NCI-H510A (cell line): ENCODE results near the gene RPL19.
"Not testable (repeated sequence)": the region's sequence is repeated elsewhere in the genome, so short reads cannot be mapped to it uniquely, and the experiment has no call there.

Experiments
- DNase-seq: peaks from one replicate; lab custom pipeline; 2025; lab: John Stamatoyannopoulos, UW

RPL19 gene

DNA sequence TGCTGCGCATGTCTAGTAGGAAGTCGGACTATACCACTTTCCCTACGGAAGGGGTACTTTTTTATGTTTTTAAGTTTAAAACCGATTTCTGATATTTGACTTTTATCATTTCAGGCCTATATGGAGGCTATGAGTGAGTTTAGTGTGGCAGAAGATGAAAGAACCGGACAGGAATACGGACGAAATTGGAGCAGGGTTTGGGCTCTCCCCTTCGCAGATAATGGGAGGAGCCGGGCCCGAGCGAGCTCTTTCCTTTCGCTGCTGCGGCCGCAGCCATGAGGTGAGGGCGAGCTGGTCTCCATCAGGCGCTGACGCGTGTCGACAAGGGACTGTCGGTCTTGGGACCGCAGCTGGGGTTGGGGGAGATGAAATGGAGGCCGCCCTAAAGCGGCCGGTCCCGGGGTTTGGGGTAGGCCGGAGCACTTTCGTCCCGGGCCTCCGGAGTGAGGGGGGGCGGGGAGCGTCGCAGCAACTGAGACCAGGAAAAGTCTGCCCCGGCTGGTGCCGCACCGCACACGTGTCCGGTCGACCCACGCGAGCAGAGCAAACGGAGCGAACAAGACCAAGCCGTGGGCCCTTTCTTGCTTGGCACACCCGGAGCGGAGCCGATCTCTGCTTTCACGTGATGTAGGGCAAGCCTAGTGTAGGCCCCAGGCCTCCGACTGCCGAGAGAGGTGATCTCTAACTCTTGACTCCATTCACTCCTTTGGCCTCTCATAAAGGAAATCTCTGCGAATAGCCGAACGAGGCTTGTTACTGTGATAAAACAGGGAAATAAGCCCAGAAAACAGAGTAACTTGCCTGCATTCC lies at the start of gene RPL19:
Gene RPL19, plus strand, starts transcription at position 214 of the 810 bp plus-strand sequence. Its CDS starts 62 bp downstream, at position 276.
- DNase-seq, result peak; percentile 70

GRCh38 chr17:39150795-39151149 lies 49.3 kb upstream of the RPL19 start:
- DNase-seq, result no peak

GRCh38 chr17:39151150-39151942 lies 48.7 kb upstream of the RPL19 start, which contains the start of gene PLXDC1:
PLXDC1 (minus strand) TSS chr17:39151637; CDS start chr17:39151437, 200 bp downstream.
- no peak for DNase-seq

DNA sequence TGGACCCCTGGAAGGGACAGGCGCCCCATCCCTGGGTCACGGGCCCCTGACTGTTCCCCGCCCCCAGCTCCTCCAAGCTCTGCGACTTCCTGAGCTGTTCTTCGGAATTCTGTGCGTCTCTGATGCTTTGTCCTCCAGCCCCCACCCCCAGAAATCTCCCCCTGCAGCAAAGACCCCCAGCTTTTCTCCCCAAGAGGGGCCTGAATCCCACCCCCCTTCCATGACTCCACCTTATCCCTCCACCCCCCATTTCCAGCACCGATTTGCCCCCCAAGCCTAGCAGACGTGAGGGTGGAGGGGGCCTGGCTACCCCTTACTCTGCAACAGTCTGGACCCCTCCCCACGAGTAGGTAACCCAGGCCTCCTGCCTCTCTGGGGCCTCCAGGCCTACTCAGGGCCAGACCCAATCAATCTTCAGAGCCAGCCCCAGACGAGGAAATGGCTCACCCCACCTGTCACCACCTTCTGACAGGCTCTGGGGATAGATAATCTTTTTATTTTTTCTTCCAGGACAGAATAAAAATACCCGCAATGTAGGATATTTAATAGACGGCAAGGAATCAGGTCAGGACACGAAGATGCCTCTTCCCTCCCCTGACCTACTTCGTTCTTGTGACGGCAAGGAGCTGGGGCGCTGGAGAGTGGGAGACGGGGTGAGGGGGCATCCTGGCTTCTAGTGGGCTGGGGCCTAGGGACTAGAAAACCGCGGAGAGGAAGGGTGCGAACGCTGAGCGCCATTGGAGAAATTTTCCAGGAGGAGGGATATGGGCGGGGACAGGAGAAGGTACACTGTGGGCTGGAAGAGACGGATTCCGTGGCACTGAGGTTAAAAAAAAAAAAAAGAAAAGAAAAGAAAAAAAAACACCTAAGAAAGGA lies 47.9 kb upstream of the RPL19 start:
- DNase-seq, result peak; percentile 29

GRCh38 chr17:39153599-39154051 lies 46.5 kb upstream of the RPL19 start:
- peak; percentile 39 for DNase-seq

DNA sequence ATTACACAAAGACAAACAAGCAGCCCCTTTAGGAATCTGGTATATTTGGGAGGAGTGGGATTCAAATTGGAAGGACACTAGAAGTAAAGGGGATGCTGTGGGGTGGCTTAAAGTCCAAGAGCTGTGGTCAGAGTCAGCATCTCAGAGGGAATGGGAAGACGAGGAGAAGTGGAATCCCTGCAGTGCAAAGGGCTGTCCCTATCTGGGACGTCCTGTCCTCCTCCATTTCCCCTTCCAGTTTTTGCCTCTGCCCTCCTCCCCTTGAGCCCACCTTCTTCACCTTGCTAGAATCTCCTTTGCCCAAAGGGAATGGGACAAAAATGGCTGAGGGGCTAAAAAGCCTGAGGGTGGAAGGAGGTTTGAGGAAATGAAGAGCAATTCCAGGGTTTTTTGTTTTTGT lies 44.4 kb upstream of the RPL19 start:
- DNase-seq, result no peak

DNA sequence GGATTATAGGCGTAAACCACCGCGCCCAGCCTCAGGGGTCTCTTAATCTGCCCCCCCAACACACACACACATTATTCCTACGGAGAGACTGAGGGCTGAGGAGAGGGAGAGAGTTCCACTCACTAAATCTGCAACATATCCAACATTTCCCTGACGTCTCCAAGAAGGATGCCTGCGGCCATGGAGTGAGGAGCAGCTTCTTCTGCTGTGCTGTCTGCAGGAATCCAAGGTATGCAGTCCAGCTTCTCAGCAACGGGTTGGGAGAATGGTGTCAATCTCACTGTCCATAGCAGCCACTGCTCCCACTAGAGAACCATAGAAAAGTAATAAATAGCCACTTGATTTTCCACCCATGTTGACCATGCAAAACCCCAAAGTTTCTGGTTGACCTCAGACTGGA lies 43.6 kb upstream of the RPL19 start:
- DNase-seq, result no peak

- no peak for DNase-seq
Observed at GRCh38 chr17:39158623-39159022, 41.5 kb upstream of the RPL19 start.

DNA sequence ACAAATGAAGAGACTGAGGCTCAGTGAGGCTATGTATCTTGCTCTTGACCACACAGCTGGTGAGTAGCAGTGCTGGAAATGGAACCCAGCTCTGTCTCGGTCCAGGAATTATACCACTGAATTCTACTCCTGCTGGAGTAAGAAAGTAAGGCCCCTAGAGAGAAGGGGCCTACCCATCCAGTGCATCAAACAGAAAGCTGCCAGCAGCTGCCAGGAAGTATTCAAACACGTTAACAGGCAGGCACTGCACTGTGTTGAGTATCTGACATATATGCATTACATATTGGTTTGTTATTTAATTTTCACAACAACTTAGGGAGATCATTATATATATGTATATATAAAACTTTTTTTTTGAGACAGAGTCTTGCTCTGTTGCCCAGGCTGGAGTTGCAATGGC lies 38.1 kb upstream of the RPL19 start:
- DNase-seq, result no peak

DNA sequence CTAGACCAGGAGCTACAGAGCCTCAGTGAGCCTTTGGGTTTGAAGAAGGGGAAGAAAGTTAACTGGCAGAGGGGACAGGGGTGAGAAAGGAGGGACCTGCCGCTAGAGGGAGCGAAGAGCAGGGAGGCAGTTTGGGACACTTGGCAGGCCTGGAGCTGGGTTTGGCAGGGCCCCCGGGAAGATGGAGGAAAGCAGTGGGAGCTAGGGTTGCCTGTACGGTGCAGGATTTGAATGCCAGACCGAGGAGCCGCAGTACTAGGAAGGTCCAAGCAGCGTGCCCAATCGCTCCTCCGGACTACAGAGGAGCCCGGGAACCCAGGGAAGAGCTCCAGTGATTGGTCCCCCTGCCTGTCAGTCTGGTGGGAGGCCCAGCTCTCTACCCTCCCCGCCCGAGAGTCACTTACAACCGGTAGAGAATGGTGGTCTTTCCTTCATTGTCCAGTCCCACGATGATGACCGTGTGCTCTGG lies 35.4 kb upstream of the RPL19 start:
- peak; percentile 44 for DNase-seq

GRCh38 chr17:39165178-39165840 lies 34.8 kb upstream of the RPL19 start:
- no peak for DNase-seq

GRCh38 chr17:39165841-39166349 lies 34.2 kb upstream of the RPL19 start, which contains the start of gene ARL5C:
ARL5C (minus strand) TSS chr17:39166161; CDS start chr17:39165760, 401 bp downstream.
- no peak for DNase-seq

DNA sequence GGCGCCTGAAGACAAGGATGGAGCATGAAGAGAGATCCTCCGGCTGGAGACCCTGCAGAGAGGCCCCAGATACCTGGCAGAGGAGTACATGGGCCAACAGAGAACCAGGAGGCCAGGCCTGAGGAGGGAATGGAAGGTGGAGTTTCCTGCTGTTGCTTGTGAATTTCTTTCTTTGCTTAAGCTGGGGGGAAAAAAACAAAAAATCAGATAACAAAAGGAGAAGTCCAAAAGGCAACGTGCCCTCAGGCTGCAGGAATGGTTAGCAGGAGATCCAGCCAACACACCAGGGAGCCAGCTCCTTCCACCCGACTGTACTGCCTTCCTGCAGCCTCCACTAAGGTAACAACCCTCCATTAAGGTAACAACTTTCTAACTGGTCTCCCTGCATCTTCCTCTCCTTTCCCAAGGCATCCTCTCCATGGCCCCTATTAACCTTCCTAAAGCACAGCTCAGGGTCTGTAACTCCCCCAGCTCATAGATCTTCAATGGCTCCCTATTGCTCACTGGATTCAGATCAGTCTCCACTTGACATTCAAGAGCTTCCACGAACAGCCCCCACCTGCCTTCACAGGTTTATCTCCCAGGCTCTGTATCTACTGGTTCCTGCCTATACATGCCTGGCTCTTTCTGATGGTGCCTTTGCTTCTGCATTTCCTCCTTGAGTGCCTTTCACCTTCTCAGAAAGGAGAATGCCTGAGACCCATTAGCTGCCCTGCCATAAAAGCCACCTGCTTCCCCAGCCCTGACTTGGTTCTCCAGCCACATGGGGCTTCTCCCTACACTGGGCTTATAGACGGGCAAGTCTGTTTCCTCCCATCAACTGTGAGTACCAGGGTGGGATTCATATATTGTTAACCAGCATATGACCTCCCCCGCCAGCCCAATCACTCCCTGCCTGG lies 33.4 kb upstream of the RPL19 start:
- DNase-seq, result no peak

DNA sequence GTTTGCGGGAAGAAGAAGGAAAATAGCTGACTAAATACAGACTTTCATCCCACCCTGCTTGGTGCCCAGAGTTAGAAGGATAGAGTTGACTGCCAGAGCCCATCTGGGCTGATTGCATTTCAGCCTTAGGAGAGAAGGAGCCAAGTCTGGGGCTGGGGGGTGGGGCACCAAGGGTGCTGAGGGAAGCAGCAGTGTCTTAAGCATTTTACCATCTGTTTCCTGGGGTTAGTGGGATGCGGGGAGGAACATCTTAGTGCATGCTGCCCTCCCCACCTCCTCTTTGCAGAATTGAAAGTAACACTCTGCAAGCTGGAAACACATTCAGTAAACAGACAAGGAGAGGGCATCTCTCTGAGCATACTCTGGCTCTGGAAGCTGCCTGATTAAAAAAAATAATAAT lies 32.6 kb upstream of the RPL19 start:
- DNase-seq, result no peak

DNA sequence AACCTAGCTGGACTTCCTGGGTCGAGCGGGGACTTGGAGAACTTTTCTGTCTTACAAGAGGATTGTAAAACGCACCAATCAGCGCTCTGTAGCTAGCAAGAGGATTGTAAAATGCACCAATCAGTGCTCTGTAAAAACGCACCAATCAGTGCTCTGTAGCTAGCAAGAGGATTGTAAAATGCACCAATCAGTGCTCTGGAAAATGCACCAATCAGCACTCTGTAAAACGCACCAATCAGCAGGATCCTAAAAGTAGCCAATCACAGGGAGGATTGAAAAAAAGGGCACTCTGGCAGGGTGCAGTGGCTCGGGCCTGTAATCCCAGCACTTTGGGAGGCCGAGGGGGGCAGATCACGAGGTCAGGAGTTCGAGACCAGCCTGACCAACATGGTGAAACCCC lies 31.6 kb upstream of the RPL19 start:
- not testable (repeated sequence) for DNase-seq

DNA sequence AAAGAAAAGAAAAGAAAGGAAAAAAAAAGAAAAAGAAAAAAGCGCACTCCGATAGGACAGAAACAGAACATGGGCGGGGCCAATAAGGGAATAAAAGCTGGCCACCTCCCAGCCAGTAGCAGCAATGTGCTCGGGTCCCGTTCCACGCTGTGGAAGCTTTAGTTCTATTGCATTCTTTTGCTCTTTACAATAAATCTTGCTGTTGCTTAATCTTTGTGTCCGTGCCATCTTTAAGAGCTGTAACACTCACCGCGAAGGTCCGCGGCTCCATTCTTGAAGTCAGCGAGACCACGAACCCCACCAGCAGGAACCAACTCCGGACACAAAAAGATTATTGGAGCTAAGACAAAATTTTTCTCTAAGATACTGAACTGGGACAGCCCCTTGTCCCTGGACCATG lies 31.0 kb upstream of the RPL19 start:
- no peak for DNase-seq

GRCh38 chr17:39169518-39169917 lies 30.6 kb upstream of the RPL19 start:
- DNase-seq, result no peak

GRCh38 chr17:39170109-39170508 lies 30.0 kb upstream of the RPL19 start:
- no peak for DNase-seq

- no peak for DNase-seq
Observed at GRCh38 chr17:39170558-39170957, 29.5 kb upstream of the RPL19 start.

DNA sequence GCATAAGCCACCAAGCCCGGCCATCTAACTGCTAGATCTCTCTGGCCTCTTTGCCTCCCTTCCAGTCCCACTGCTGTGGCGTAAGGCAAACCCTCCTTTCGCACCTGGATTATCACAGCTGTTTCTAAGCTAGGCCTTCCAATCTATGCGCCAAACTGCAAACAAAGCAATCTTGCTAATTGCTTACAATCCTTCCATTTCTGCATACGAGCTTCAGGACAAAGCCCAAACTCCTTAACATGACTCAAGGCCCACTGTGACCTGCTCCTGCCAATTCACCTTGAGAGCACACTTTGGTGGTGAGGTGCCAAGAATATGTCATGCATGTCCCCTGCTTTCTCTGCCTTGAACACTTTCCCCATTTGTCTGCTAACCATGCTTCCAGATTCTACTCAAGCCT lies 28.1 kb upstream of the RPL19 start:
- DNase-seq, result no peak
